GM18505 (cell line): ENCODE results near the gene SLC26A6.

ENCODE experiments used
- ATAC-seq: cut with Tn5 transposase; IDR thresholded peaks from one replicate; pipeline ENCODE4 v1.9.1; 2021; ENCODE audit not compliant: unreplicated experiment
- POLR2A ChIP-seq: IDR thresholded peaks from 4 replicates; pipeline ENCODE4 v1.6.1; 2011; ENCODE audit warnings: borderline replicate concordance; ENCODE audit not compliant: insufficient read depth, insufficient read length; ENCODE audit errors: extremely low read depth

Gene SLC26A6, protein sequence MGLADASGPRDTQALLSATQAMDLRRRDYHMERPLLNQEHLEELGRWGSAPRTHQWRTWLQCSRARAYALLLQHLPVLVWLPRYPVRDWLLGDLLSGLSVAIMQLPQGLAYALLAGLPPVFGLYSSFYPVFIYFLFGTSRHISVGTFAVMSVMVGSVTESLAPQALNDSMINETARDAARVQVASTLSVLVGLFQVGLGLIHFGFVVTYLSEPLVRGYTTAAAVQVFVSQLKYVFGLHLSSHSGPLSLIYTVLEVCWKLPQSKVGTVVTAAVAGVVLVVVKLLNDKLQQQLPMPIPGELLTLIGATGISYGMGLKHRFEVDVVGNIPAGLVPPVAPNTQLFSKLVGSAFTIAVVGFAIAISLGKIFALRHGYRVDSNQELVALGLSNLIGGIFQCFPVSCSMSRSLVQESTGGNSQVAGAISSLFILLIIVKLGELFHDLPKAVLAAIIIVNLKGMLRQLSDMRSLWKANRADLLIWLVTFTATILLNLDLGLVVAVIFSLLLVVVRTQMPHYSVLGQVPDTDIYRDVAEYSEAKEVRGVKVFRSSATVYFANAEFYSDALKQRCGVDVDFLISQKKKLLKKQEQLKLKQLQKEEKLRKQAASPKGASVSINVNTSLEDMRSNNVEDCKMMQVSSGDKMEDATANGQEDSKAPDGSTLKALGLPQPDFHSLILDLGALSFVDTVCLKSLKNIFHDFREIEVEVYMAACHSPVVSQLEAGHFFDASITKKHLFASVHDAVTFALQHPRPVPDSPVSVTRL

GRCh38 chr3:48635222-48636021 lies at the start of gene SLC26A6:
TSS of gene SLC26A6 (minus strand) at chr3:48635461. CDS start at chr3:48635393, 68 bp downstream.
- peak; percentile 87 for ATAC-seq
- TF ChIP-seq POLR2A: peak; percentile 74

GRCh38 chr3:48684480-48685143 lies 49.4 kb upstream of the SLC26A6 start:
- TF ChIP-seq POLR2A: no peak
- ATAC-seq: no peak

DNA sequence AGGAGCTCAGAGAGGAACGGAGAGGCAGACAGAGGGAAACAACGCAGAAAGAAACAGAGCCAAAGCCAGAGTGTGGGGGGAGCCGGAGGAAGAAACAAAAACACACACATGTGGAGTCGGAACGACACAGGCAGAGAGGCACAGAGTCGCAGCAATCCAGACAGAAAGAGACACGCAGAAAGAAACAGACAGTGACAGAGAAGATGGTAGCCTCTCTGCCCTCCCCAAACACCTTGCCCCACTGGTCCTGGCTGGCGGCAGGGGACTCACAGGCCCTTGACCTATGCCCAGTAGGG lies 48.7 kb upstream of the SLC26A6 start:
- TF ChIP-seq POLR2A: no peak
- no peak for ATAC-seq

DNA sequence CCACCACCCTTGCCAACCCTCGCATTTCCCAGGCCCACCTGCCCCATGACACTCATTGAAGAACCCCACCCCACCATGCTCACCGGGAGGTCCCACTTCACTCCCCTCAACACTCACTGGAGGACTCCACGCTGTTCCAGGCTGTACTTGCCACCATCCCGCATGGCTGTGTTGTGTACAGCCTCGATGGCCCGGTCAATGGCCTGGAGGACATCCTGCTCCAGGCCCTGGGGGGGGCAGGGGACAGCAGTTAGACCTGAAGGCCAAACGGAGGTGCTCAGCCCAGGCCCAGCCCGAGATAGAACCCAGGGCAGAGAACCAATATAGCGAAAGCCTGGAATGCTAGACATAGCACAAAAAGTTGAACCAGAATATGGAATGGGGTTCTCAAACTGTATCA lies 47.5 kb upstream of the SLC26A6 start:
- TF ChIP-seq POLR2A: no peak
- ATAC-seq: no peak

DNA sequence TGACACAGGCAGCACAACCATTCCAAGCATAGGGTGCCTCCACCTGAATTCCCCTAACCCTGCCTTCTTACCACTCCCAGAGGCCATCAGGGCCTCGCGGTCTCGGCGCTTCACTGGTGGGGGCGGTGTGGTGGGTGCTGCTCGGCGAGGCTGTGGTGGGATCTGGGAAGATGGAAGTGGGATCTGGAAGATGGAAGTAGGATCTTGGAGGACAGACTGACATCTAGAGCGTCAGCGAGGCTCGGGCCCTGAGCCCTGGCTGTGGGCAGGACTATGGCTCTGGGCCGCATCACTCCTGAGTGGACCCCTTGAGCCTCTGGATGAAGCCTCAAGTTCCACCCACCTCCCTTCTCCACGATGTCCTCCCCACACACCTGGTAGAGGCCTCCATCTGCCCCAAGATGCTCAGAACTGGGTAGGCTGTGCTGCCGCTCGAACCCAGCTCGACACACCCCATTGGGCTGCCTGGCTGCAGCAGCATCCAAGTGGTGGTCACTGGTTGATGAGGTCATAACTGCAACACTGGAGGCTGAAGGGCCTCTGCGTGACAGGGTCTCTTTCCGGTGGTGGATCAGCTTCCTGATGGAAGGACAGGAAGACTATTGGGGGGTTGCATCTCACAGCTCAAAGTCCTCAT lies 46.8 kb upstream of the SLC26A6 start:
- ATAC-seq: no peak
- no peak for TF ChIP-seq POLR2A

DNA sequence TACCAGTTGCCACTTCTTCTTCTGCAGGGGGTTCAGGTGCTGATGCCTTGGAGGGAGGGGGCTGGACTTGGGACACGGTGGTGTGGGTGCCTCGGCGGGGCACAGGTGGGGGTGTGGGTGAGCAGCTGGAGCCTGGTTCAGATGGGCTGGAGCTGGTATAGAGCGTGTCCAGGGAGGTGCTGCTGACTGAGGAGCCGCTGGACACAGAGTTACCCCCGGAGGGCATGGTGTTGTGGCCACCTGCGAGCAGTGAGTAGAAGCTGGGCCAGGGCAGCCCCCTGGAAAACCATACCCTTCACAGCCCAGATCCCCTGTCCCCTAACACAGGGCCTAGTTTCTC lies 46.2 kb upstream of the SLC26A6 start:
- TF ChIP-seq POLR2A: no peak
- ATAC-seq: no peak

DNA sequence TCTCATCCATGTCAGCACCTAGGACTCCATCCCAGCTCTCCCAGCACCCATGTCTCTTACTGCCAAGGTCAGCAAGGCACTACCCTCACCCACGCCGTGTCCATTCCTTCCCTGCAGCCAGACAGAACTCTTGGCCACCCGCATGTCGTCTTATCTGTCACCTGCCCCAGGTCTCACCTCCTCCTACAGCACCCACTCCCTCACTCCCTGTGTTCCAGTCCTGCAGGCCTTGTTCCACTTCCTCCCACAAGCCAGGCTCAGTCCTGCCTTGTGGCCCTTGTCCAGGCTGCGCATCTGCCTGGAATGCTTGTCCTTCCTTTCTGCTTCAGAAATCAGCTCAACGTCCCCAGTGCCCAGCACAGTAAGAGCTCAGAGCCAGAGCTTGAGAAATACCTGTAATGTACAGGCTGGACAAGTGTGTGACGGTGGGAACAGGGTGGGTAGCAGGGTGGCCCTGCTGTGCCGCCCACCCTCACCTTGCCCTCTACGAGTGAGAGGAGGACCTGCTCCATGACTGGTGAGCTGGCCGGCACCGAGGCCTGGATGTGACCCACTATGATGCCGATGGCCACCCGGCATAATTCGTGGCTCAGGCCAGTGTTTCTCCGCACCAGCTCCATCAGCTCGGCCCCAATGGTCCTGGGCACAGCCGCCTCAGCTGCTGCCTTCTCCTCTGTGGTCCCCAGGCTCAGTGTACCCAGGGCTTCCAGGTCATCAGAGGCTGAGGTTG lies 45.7 kb upstream of the SLC26A6 start:
- no peak for TF ChIP-seq POLR2A
- ATAC-seq: no peak

- no peak for TF ChIP-seq POLR2A
- ATAC-seq: no peak
Measured at GRCh38 chr3:48679411-48680391, 44.4 kb upstream of the SLC26A6 start.

DNA sequence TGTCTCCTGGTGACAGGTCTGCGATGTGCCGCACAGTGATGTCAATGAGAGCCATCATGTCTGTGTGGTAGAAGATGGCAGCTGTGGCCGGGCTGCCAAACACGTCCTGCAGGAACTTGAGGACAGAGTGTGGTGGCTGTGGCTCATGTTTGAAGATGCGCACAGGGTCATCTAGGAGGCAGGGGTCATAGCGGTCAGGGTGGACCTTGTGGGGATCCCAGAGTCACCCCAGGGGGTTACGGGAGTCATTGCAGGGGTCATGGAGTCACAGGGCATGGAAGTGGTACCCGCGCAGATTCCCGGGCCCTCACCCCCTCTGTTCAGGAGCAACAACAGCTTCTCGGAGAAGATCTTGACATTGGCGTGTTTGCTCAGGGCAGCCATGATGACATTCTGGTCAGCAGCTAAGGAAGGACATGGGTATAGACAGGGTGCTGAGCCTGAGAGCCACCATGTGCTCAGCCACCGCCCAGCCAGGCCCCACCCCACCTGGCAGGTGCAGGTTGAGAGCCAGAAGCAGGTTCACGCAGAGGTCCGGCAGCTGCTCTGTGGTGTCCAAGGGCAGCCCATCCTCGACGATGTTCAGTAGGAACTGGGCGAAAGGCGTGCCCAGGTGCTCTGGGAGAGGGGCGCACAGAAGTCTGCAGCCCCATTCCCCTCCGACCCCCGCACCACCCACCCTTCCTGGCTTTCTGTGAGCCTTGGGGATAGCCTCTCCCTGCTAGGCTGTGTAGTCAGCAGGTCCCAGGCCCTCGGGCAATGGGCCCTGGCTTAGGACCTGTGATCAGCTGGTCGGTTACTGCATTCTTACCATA lies 43.5 kb upstream of the SLC26A6 start:
- no peak for ATAC-seq

GRCh38 chr3:48678056-48678455 lies 42.8 kb upstream of the SLC26A6 start:
- no peak for TF ChIP-seq POLR2A
- no peak for ATAC-seq

More for the DNA sequence above, 43.5 kb upstream of the SLC26A6 start:
- no peak for TF ChIP-seq POLR2A
